Measurements from ENCODE around the gene PCDHGB4. TPM values are rescaled to one million over a fixed set of nuclear protein-coding genes. Genes with fewer than 3 reads are reported as not detected.
"Not testable (repeated sequence)": the region's sequence is repeated elsewhere in the genome, so short reads cannot be mapped to it uniquely, and the experiment has no call there.

The PCDHGB4 gene
- total and polyA plus RNA-seq, 10 donors, result 0.02 to 3.9 (median 2.6) TPM

DNA sequence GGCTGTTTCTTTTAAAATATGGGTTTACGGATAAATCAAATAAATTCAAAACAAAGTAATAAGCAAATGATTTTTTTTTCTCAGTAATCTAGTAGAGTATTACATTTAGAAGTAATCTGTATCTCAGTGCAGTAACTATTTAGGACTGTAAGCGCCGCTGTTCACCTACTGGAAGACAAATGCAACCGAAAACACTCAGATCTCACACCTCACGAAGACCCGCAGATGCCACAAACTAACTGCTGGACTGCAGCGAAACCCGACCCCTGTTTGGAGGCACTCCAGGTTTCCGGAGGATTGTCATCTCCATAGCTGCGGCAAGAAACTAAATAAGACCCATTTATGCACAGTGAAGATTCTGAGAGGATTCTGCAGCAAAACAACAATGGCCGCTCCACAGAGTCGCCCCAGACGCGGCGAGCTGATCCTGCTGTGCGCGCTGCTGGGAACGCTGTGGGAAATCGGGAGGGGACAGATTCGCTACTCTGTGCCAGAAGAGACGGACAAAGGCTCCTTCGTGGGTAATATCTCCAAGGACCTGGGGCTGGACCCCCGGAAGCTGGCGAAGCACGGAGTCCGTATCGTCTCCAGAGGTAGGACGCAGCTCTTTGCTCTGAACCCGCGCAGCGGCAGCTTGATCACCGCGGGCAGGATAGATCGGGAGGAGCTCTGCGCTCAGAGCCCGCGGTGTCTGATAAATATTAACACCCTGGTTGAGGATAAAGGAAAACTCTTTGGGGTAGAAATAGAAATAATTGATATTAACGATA, 5.1 kb downstream of the PCDHGB4 start, which contains the start of gene PCDHGA8:
TSS of gene PCDHGA8 (plus strand) at position 205 of the 770 bp plus-strand sequence. CDS start at position 386, 181 bp downstream.
- Histone ChIP-seq H3K9me3 (peaks cover 0 to 96% (median 85%) of the 10 kb centered on the region in 8 donors), H3K4me3 (peak within 1 kb of the TSS in 1 of 8 donors; percentile 6), H3K36me3 (peaks cover 0 to 10% (median 0%) of the 10 kb centered on the region in 6 donors), H3K27me3 (replicated peaks in 1 of 7) (peaks cover 0 to 96% (median 11%) of the 10 kb centered on the region in 7 donors), H3K4me1 (no peaks in the 10 kb centered on the region), H3K27ac (no peak within 1 kb of the TSS)
- intact Hi-C loops (cut with DNase I; ENCODE audit: low total_unique reads), result no loop called here
- TF ChIP-seq POLR2A (IDR thresholded peaks at IDR 0.05), result no peak
- no peak for TF ChIP-seq POLR2AphosphoS5 (IDR thresholded peaks at IDR 0.05)
- TF ChIP-seq CTCF (IDR thresholded peaks at IDR 0.05 in 8 of 11, conservative IDR thresholded peaks at IDR 0.05 in 3 of 11), result no peak
- DNase-seq, result no peak
- 29 to 36% (median 32%) methylated on average over 32 to 38 of the region's 38 CpGs for WGBS, 5 donors

DNA sequence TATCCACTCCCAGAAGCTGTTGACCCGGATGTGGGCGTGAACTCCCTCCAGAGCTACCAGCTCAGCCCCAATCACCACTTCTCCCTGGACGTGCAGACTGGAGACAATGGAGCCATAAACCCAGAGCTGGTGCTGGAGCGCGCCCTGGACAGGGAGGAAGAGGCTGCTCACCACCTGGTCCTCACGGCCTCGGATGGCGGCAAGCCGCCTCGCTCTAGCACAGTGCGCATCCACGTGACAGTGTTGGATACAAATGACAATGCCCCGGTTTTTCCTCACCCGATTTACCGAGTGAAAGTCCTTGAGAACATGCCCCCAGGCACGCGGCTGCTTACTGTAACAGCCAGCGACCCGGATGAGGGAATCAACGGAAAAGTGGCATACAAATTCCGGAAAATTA, 5.8 kb downstream of the PCDHGB4 start:
- 34 to 50% (median 42%) methylated on average over 20 to 21 of the region's 21 CpGs for WGBS, 5 donors
- H3K4me1 ChIP-seq, result no peaks in the 10 kb centered on the region
- H3K27me3 ChIP-seq (replicated peaks in 1 of 7), result peaks cover 0 to 96% (median 12%) of the 10 kb centered on the region in 7 donors
- intact Hi-C loops (cut with DNase I; ENCODE audit: low total_unique reads), result no loop called here
- no peak overlapping the region for H3K27ac ChIP-seq
- no peak for DNase-seq
- H3K36me3 ChIP-seq, result peaks cover 0 to 10% (median 0%) of the 10 kb centered on the region in 6 donors
- H3K4me3 ChIP-seq, result no peak overlapping the region
- TF ChIP-seq POLR2AphosphoS5 (IDR thresholded peaks at IDR 0.05) (no peak), POLR2A (IDR thresholded peaks at IDR 0.05) (no peak), CTCF (IDR thresholded peaks at IDR 0.05 in 8 of 11, conservative IDR thresholded peaks at IDR 0.05 in 3 of 11) (no peak)
- peaks cover 0 to 96% (median 86%) of the 10 kb centered on the region in 8 donors for H3K9me3 ChIP-seq

GRCh38 chr5:141394401-141395187, 7.1 kb downstream of the PCDHGB4 start:
- H3K4me1 ChIP-seq; H3K4me3 ChIP-seq; intact Hi-C loops (cut with DNase I; ENCODE audit: low total_unique reads); H3K27ac ChIP-seq; DNase-seq; H3K36me3 ChIP-seq: not testable (repeated sequence)
- WGBS, 5 donors, result 38 to 45% (median 41%) methylated on average over 15 to 46 of the region's 53 CpGs
- Histone ChIP-seq H3K9me3 (peaks cover 4 to 96% (median 85%) of the 10 kb centered on the region in 8 donors), H3K27me3 (replicated peaks in 1 of 7) (peaks cover 0 to 96% (median 15%) of the 10 kb centered on the region in 7 donors)

DNA sequence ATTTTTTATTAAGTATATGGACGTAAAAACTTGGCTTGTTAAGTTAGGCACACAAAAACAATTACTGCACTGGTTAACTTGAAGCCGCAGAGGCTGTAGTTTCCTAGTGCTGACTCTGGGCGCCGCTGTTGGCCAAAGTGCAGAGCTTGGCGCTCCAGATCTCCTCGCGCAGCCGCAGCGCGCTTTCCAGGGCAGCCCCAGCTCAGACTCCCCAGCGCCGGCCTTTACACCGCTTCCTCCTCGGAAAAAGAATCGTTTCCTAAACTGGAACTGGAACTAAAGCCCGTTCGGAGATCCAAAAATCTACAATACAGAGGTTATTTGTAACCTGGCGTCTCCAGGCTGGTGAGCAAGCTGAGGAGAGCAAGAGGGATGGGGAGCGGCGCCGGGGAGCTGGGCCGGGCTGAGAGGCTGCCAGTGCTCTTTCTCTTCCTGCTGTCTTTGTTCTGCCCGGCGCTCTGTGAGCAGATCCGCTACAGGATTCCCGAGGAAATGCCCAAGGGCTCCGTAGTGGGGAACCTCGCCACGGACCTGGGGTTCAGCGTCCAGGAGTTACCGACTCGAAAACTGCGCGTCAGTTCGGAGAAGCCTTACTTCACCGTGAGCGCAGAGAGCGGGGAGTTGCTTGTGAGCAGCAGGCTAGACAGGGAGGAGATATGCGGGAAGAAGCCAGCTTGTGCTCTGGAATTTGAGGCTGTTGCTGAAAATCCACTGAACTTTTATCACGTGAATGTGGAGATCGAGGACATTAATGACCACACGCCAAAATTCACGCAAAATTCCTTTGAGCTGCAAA, 10.5 kb downstream of the PCDHGB4 start, which contains the start of gene PCDHGB5:
TSS of gene PCDHGB5 (plus strand) at position 192 of the 796 bp plus-strand sequence. CDS start at position 373, 181 bp downstream.
- H3K4me3 ChIP-seq, result peak within 1 kb of the TSS in 6 of 8 donors; percentile 9 to 62 (median 20)

More for the DNA sequence above, 10.5 kb downstream of the PCDHGB4 start, which contains the start of gene PCDHGB5:
- DNase-seq; intact Hi-C loops (cut with DNase I; ENCODE audit: low total_unique reads); H3K4me1 ChIP-seq; H3K27ac ChIP-seq: not testable (repeated sequence)
- peak in 7 of 11 experiments; percentile 19 to 51 (median 45) for TF ChIP-seq CTCF (IDR thresholded peaks at IDR 0.05 in 8 of 11, conservative IDR thresholded peaks at IDR 0.05 in 3 of 11)
- H3K9me3 ChIP-seq, result peaks cover 7 to 96% (median 81%) of the 10 kb centered on the region in 8 donors
- peaks cover 0 to 93% (median 22%) of the 10 kb centered on the region in 7 donors for H3K27me3 ChIP-seq (replicated peaks in 1 of 7)
- WGBS, 5 donors, result 7 to 16% (median 11%) methylated on average over 20 to 25 of the region's 43 CpGs
- peaks cover 0 to 11% (median 0%) of the 10 kb centered on the region in 6 donors for H3K36me3 ChIP-seq
